Trophoblast cell (in vitro differentiated cells and primary cell): ENCODE data around the gene KCNAB1.

Experiments
- DNase-seq, 2 donors: peaks; one replicate each; pipeline ENCODE4 v3.0.0-alpha.2; 2016
- H2AFZ ChIP-seq: 2 replicates; pipeline ENCODE4 v1.6.1; 2013; ENCODE audit warnings: low read length, moderate library complexity, mild to moderate bottlenecking; ENCODE audit not compliant: insufficient read depth, poor library complexity
- H2AK5ac ChIP-seq: 2 replicates; pipeline ENCODE4 v1.6.1; 2013; ENCODE audit warnings: mild to moderate bottlenecking, low read length
- H2BK120ac ChIP-seq: 2 replicates; pipeline ENCODE4 v1.6.1; 2013; ENCODE audit warnings: low read length, mild to moderate bottlenecking, moderate library complexity; ENCODE audit not compliant: insufficient read depth, poor library complexity
- H2BK12ac ChIP-seq: 2 replicates; pipeline ENCODE4 v1.6.1; 2013; ENCODE audit warnings: mild to moderate bottlenecking, low read length, moderate library complexity
- H2BK5ac ChIP-seq: 2 replicates; pipeline ENCODE4 v1.6.1; 2013; ENCODE audit warnings: low read length, low read depth, moderate library complexity, mild to moderate bottlenecking; ENCODE audit not compliant: poor library complexity
- H3K14ac ChIP-seq: 2 replicates; pipeline ENCODE4 v1.6.1; 2013; ENCODE audit warnings: mild to moderate bottlenecking, low read length
- H3K18ac ChIP-seq: 2 replicates; pipeline ENCODE4 v1.6.1; 2013; ENCODE audit warnings: mild to moderate bottlenecking, low read length
- H3K23ac ChIP-seq: 2 replicates; pipeline ENCODE4 v1.6.1; 2013; ENCODE audit warnings: low read length
- H3K27ac ChIP-seq: 2 replicates; pipeline ENCODE4 v1.5.1; 2013; ENCODE audit warnings: low read depth, mild to moderate bottlenecking, inconsistent platforms, low read length, moderate library complexity
- H3K27me3 ChIP-seq: 2 replicates; pipeline ENCODE4 v1.6.1; 2013; ENCODE audit warnings: inconsistent platforms, mild to moderate bottlenecking, low read length, moderate library complexity; ENCODE audit not compliant: insufficient read depth
- H3K36me3 ChIP-seq, 2 experiments: 1 replicate in 1 of 2; 2 replicates in 1 of 2; pipeline ENCODE4 v1.6.1; 2013; ENCODE audit warnings: low read length in 2 of 2, mild to moderate bottlenecking in 2 of 2, moderate library complexity in 1 of 2; ENCODE audit not compliant: insufficient read depth in 2 of 2, control insufficient read depth in 1 of 2
- H3K4ac ChIP-seq: 2 replicates; pipeline ENCODE4 v1.6.1; 2013; ENCODE audit warnings: low read depth, mild to moderate bottlenecking, low read length, moderate library complexity
- H3K4me1 ChIP-seq, 2 experiments: 1 replicate in 1 of 2; 2 replicates in 1 of 2; pipeline ENCODE4 v1.6.1; 2013; ENCODE audit warnings: low read length in 2 of 2, mild to moderate bottlenecking in 2 of 2, moderate library complexity in 1 of 2; ENCODE audit not compliant: insufficient read depth in 2 of 2, control insufficient read depth in 1 of 2
- H3K4me2 ChIP-seq: 2 replicates; pipeline ENCODE4 v1.6.1; 2013; ENCODE audit warnings: inconsistent platforms, mild to moderate bottlenecking, low read length, moderate library complexity
- H3K4me3 ChIP-seq: 2 replicates; pipeline ENCODE4 v1.5.1; 2013; ENCODE audit warnings: mild to moderate bottlenecking, low read depth, low read length, inconsistent platforms
- H3K79me1 ChIP-seq: one replicate; pipeline ENCODE4 v1.6.1; 2013; ENCODE audit warnings: low read length
- H3K79me2 ChIP-seq: 2 replicates; pipeline ENCODE4 v1.6.1; 2013; ENCODE audit warnings: low read length, mild to moderate bottlenecking; ENCODE audit not compliant: control insufficient read depth, insufficient read depth, poor library complexity
- H3K9ac ChIP-seq: 2 replicates; pipeline ENCODE4 v1.6.1; 2013; ENCODE audit warnings: mild to moderate bottlenecking, low read length
- H3K9me3 ChIP-seq: 2 replicates; pipeline ENCODE4 v1.6.1; 2013; ENCODE audit warnings: low read depth, mild to moderate bottlenecking, control low read depth, inconsistent platforms, low read length; ENCODE audit not compliant: insufficient read depth
- H4K12ac ChIP-seq: 2 replicates; pipeline ENCODE4 v1.6.1; 2013; ENCODE audit warnings: low read depth, mild to moderate bottlenecking, low read length, moderate library complexity
- H4K8ac ChIP-seq: 2 replicates; pipeline ENCODE4 v1.6.1; 2013; ENCODE audit warnings: low read depth, mild to moderate bottlenecking, low read length, moderate library complexity
- H4K91ac ChIP-seq: one replicate; pipeline ENCODE4 v1.6.1; 2013; ENCODE audit warnings: low read depth, mild to moderate bottlenecking, low read length, moderate library complexity
- WGBS: extraction: QIAGEN DNeasy Blood & Tissue Kit; methylation state at CpG from one replicate; pipeline ENCODE4 v1.1.7; 2013; ENCODE audit warnings: missing lambda C conversion rate; ENCODE audit not compliant: insufficient read length, insufficient coverage; ENCODE audit errors: extremely low coverage; 5-methylcytosine and 5-hydroxymethylcytosine counted together

The KCNAB1 gene

GRCh38 chr3:156445117-156446090 lies 325.0 kb downstream of the KCNAB1 start:
- DNase-seq = no peak
- no peak overlapping the region for H2BK120ac ChIP-seq
- H3K18ac ChIP-seq = no peak overlapping the region
- no CpG with 5 or more reads among the region's 10 CpGs for WGBS
- no peaks in the 10 kb centered on the region for H3K27me3 ChIP-seq
- no peak overlapping the region for H3K14ac ChIP-seq
- H3K36me3 ChIP-seq = no peaks in the 10 kb centered on the region
- no peaks in the 10 kb centered on the region for H3K4me1 ChIP-seq
- H2AFZ ChIP-seq = no peak overlapping the region
- H3K23ac ChIP-seq = no peak overlapping the region
- no peak overlapping the region for H3K9ac ChIP-seq
- H4K8ac ChIP-seq = no peak overlapping the region
- H3K9me3 ChIP-seq = no peaks in the 10 kb centered on the region
- H2AK5ac ChIP-seq = no peak overlapping the region
- H4K91ac ChIP-seq = no peak overlapping the region
- H3K4me3 ChIP-seq = no peak overlapping the region
- H3K27ac ChIP-seq = no peak overlapping the region
- no peak overlapping the region for H3K4me2 ChIP-seq
- H3K79me1 ChIP-seq = no peaks in the 10 kb centered on the region
- H4K12ac ChIP-seq = no peak overlapping the region
- H3K4ac ChIP-seq = no peak overlapping the region
- no peak overlapping the region for H2BK12ac ChIP-seq
- no peaks in the 10 kb centered on the region for H3K79me2 ChIP-seq
- no peak overlapping the region for H2BK5ac ChIP-seq

GRCh38 chr3:156448300-156448699 lies 327.9 kb downstream of the KCNAB1 start:
- WGBS = no CpG with 5 or more reads among the region's 1 CpG
- Histone ChIP-seq H3K79me1 (no peaks in the 10 kb centered on the region), H2BK120ac (no peak overlapping the region)

GRCh38 chr3:156449710-156450574 lies 329.6 kb downstream of the KCNAB1 start:
- H3K4ac ChIP-seq = no peak overlapping the region
- H2BK120ac ChIP-seq = no peak overlapping the region
- H2BK5ac ChIP-seq = no peak overlapping the region
- no peak overlapping the region for H3K27ac ChIP-seq
- H3K27me3 ChIP-seq = no peaks in the 10 kb centered on the region
- no peak overlapping the region for H3K14ac ChIP-seq
- H3K9ac ChIP-seq = no peak overlapping the region
- H3K79me1 ChIP-seq = no peaks in the 10 kb centered on the region
- H2AFZ ChIP-seq = no peak overlapping the region
- no peak overlapping the region for H3K4me2 ChIP-seq
- no CpG with 5 or more reads among the region's 2 CpGs for WGBS
- H3K79me2 ChIP-seq = no peaks in the 10 kb centered on the region
- no peak overlapping the region for H4K8ac ChIP-seq
- no peak overlapping the region for H3K18ac ChIP-seq
- peak in 1 of 2 donors; percentile 20 for DNase-seq
- H2AK5ac ChIP-seq = no peak overlapping the region
- no peaks in the 10 kb centered on the region for H3K9me3 ChIP-seq
- no peak overlapping the region for H2BK12ac ChIP-seq
- H3K23ac ChIP-seq = no peak overlapping the region
- H3K4me1 ChIP-seq = no peaks in the 10 kb centered on the region
- H3K36me3 ChIP-seq = no peaks in the 10 kb centered on the region
- H3K4me3 ChIP-seq = no peak overlapping the region
- H4K91ac ChIP-seq = no peak overlapping the region
- no peak overlapping the region for H4K12ac ChIP-seq

More at GRCh38 chr3:156448300-156448699, 327.9 kb downstream of the KCNAB1 start:
- Histone ChIP-seq H2BK5ac (no peak overlapping the region), H2BK12ac (no peak overlapping the region), H4K91ac (no peak overlapping the region), H3K14ac (no peak overlapping the region), H3K23ac (no peak overlapping the region), H3K4me2 (no peak overlapping the region), H3K18ac (no peak overlapping the region), H3K27ac (no peak overlapping the region), H3K4me3 (no peak overlapping the region), H3K9me3 (no peaks in the 10 kb centered on the region), H2AK5ac (no peak overlapping the region), H3K4me1 (no peaks in the 10 kb centered on the region), H4K8ac (no peak overlapping the region), H4K12ac (no peak overlapping the region), H3K27me3 (no peaks in the 10 kb centered on the region), H3K9ac (no peak overlapping the region), H3K36me3 (no peaks in the 10 kb centered on the region), H3K79me2 (no peaks in the 10 kb centered on the region), H2AFZ (no peak overlapping the region), H3K4ac (no peak overlapping the region)
- DNase-seq = peak in 1 of 2 donors; percentile 35

GRCh38 chr3:156455839-156456238 lies 335.5 kb downstream of the KCNAB1 start:
- Histone ChIP-seq H3K4me2 (no peak overlapping the region), H3K27me3 (no peaks in the 10 kb centered on the region), H2BK120ac (peak overlapping the region; percentile 20), H3K9ac (no peak overlapping the region), H2BK5ac (peak overlapping the region; percentile 6), H3K4ac (no peak overlapping the region), H3K27ac (peak overlapping the region; percentile 50), H3K79me2 (peaks cover 4% of the 10 kb centered on the region), H2AK5ac (no peak overlapping the region), H3K23ac (no peak overlapping the region), H3K79me1 (peaks cover 6% of the 10 kb centered on the region), H3K9me3 (no peaks in the 10 kb centered on the region), H3K36me3 (no peaks in the 10 kb centered on the region), H4K12ac (peak overlapping the region; percentile 44), H3K14ac (no peak overlapping the region), H4K8ac (peak overlapping the region; percentile 57), H2AFZ (no peak overlapping the region), H2BK12ac (peak overlapping the region; percentile 18), H4K91ac (peak overlapping the region; percentile 70), H3K4me1 (peaks cover 11 to 14% of the 10 kb centered on the region in 2 experiments), H3K18ac (no peak overlapping the region), H3K4me3 (no peak overlapping the region)
- WGBS = no CpG with 5 or more reads among the region's 4 CpGs
- DNase-seq = no peak
